Amygdala (tissue), 56 donors: Measurements from ENCODE around the gene ITGB4.
"Not testable (repeated sequence)": the region's sequence is repeated elsewhere in the genome, so short reads cannot be mapped to it uniquely, and the experiment has no call there.

Source experiments
- DNase-seq, 56 donors: peaks; one replicate each; lab custom pipeline; 2025; lab: John Stamatoyannopoulos, UW

ITGB4 gene

GRCh38 chr17:75751676-75752404 lies 30.6 kb downstream of the ITGB4 start:
- no peak for DNase-seq

- DNase-seq: no peak
Observed at GRCh38 chr17:75752405-75752709, 31.1 kb downstream of the ITGB4 start.

- DNase-seq: no peak
Observed at GRCh38 chr17:75752802-75753513, 31.7 kb downstream of the ITGB4 start.

GRCh38 chr17:75753514-75754377 lies 32.5 kb downstream of the ITGB4 start:
- DNase-seq: peak in 41 of 56 donors; percentile 15 to 76 (median 57)

GRCh38 chr17:75754378-75755204 lies 33.3 kb downstream of the ITGB4 start:
- no peak for DNase-seq

GRCh38 chr17:75755205-75755901 lies 34.1 kb downstream of the ITGB4 start:
- DNase-seq: no peak

- DNase-seq: no peak
Observed at GRCh38 chr17:75755990-75756389, 34.7 kb downstream of the ITGB4 start.

- DNase-seq: no peak
Observed at GRCh38 chr17:75756451-75757085, 35.3 kb downstream of the ITGB4 start.

GRCh38 chr17:75757086-75757681 lies 35.9 kb downstream of the ITGB4 start:
- no peak for DNase-seq

GRCh38 chr17:75758131-75758905 lies 37.1 kb downstream of the ITGB4 start:
- no peak for DNase-seq

- no peak for DNase-seq
Observed at GRCh38 chr17:75759457-75759856, 38.2 kb downstream of the ITGB4 start.

- not testable (repeated sequence) for DNase-seq
Observed at GRCh38 chr17:75759978-75760640, 38.9 kb downstream of the ITGB4 start.

- DNase-seq: no peak
Observed at GRCh38 chr17:75762513-75763268, 41.4 kb downstream of the ITGB4 start.

GRCh38 chr17:75763269-75763607 lies 42.0 kb downstream of the ITGB4 start:
- DNase-seq: no peak

GRCh38 chr17:75763613-75764416 lies 42.6 kb downstream of the ITGB4 start:
- no peak for DNase-seq

- no peak for DNase-seq
Observed at GRCh38 chr17:75764417-75764710, 43.1 kb downstream of the ITGB4 start.
